T-helper 2 cell (primary cell): ENCODE data around the gene MAML3.

ENCODE experiments used
- DNase-seq, 5 experiments: peaks; one replicate each; pipeline versions ENCODE4 v3.0.0 to v3.0.0-alpha.2; 2012 to 2022

Gene MAML3

DNA sequence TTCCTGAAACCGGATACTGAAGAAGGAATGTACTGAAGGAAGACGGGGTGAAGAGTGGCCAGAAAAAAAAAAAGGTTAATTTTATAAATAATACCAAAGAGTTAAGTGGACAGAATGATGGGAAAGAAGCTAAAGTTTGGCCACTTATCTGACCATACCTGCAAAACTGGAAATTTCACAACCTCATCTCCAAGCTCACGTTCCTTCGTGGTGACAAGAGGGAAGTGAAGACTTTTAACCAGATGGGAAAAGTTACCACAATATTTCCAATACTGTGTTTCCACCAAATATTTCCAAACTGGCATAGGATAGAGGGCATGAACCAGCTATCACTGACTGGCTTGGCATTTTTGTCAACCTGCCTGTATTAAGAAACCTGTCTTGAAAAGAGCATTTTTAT, 56.4 kb downstream of the MAML3 start:
- DNase-seq, result no peak

DNA sequence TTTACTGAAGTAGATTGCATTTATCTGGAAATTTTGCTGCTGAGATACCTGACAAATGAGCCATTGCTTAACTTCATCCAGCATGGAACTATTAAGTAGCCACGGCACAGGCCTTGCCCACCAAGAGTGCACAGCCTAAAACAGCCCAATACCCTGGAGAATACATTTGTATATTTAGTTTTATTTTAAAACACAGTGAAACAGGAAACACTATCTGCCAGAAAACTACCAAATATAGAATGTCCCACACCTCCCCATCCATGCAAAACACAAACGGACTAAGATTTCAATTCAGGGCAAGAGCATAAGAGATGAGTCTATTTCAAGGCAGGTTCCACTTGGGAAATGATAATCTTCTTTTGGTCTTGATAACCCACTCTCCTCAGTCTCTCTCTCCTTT, 57.1 kb downstream of the MAML3 start:
- no peak for DNase-seq

GRCh38 chr4:140096483-140096861, 57.5 kb downstream of the MAML3 start:
- DNase-seq, result no peak

GRCh38 chr4:140095694-140096482, 58.1 kb downstream of the MAML3 start:
- DNase-seq, result peak in 4 of 5 experiments; percentile 7 to 94 (median 44)

DNA sequence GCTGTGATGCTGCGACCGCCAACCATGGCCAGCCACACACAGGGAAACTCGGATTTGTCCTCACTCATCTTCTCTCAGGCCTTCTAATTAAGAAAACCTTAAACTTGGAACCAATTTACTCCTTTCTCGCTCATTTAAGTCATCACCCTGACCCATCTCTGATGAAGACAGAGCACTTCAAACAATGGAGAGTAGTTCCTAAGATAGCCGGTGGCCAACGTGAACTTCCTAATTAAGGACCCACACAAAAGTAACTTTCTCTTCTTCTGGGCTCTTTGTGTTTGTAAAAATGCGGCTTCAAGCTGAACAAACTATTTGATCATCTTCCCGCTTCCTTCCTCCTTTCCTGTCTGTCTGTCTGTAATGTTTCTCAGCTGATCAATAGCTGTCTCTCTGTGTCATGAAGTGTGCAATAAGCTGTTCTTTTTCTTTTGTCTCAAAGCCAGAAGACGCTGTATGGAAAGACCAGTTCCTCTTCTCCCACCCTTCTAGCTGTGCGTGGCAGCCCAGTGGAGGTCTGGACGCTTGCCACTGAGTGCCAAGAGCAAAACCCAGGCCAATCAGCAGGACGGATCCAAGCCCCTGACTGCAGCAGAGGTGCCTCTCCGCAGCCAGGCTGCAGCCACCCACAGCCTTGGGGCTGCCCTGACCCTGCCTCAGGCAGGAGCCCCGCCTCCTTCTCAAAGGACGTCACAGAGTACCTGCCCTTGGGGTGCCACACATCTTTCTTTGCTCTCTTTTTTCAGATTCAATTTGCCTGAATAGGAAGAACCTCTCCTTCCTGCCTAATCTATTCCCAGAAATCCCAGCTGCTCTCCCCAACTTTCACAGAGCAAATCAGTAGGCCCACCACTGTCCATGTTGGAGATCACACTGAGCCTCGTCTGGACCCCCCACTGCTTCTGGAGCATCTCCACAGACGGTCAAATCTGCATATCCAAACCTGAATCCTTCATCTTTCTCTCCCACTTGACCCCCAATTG, 59.3 kb downstream of the MAML3 start:
- peak; percentile 9 to 81 (median 29) for DNase-seq

DNA sequence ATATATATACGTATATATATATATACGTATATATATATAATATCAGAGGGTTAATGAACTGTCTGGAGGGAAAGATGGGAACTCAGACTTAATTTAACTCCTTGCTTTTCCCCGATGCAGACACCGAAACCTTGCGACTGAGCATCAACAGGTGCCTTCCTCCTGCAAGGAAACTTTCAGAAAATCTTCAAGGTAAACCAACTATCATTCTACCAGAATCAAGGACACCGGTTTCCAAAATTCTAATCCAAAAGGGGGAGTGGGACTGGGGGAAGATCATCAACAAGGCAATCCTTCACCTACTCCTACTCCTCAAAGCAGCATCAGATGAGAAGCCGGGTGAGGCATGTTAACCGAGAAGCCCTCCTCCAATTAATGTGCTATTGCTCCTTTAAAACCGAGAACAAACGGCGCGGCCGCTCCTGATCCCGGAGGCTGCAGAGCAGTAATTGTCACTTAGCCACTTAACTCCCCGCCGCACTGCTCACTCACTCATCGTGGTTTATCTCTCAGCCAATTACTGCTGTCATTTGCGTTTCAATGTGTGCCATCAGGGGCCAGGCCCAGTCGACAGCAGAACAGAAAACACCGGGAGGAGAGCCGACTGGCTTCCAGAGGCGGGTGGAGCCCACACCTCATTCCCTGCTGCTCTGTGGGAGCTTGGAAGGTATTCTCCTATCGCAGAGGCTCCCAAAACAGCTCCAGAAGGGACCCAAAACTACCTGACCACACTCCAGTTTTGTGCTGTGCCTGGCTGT, 61.7 kb downstream of the MAML3 start:
- no peak for DNase-seq

- peak in 1 of 5 experiments; percentile 37 for DNase-seq
Measured at GRCh38 chr4:140091305-140091704, 62.7 kb downstream of the MAML3 start.

DNA sequence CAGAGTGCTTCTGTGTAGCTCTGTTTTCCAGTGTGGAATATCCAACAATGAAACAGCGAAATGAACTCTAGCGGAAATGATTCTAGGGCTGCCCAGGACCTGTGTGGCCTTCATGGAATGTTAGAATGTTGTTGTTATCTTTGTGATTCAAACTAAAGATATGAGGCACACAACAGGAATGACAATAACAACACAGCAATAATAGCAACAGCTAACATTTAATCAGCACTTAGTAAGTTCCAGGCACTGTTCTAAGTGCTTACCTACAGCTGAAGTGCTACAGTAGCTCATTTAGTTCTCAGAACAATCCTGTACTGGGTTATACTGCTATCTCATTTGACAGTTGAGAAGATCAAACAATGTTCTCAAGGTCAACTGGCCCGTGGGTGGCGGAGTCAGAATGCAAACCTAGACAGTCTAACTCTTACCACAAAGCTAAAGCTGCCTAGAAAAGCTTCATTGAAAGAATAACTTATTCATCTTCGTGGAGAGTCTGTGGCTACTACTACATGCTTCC, 63.7 kb downstream of the MAML3 start:
- DNase-seq, result peak in 1 of 5 experiments; percentile 49

- no peak for DNase-seq
Measured at GRCh38 chr4:140089216-140089615, 64.8 kb downstream of the MAML3 start.

- DNase-seq, result no peak
Measured at GRCh38 chr4:140088323-140088967, 65.5 kb downstream of the MAML3 start.

GRCh38 chr4:140085881-140086280, 68.1 kb downstream of the MAML3 start:
- no peak for DNase-seq

GRCh38 chr4:140085062-140085622, 68.8 kb downstream of the MAML3 start:
- no peak for DNase-seq

DNA sequence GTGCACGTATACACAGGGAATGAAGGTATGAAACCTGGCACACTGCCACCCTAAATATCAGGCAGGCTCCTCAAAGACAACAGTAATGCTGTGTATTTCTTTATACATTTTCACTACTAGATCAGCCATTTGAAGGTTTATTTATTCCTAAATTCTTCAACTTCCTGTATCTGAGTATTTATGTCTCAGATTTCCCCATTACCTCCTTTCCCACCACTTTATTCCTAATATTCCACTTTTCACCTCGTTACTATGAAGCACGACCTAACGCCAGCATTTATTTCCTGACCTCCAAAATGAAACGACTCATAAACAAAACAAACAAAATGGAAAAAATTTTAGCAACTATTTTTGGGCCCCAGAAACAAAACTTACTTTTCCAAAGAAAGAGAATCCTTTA, 69.6 kb downstream of the MAML3 start:
- no peak for DNase-seq

DNA sequence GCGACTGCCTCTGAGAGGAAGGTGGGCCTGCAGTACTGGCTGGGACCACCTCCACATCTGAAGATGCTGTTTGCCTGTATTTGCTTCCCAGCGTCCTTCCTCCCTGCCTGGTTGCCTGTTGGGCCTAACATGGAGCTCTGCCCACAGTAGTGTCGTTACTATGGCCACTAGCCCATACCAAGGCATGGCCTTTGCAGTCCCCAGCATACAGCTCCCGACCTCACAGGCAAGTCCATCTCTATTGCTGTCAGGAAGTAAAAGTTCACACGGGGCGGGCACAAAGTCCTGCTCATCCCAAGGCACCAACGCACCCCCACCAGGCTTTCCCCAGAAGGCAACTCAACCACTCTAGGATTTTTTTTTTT, 71.6 kb downstream of the MAML3 start:
- DNase-seq, result no peak

- no peak for DNase-seq
Measured at GRCh38 chr4:140081641-140082390, 72.2 kb downstream of the MAML3 start.

DNA sequence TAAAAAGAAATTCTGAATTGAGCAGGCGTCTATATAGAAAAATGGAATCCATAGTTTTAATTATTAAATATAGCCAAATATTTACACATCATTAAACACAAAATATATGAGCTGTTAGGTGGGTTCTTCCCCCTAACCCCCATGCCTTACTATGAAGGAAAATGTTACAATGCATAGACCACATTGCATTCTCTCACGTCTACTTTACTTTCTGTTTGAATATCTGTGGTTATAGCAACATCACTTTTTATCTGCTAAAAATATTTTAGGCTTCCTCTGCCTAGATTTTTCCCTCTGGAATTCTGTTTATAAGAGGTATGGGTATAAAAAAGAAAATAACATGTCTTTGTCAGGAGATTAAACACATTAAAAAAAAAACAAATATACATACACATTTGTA, 73.1 kb downstream of the MAML3 start:
- peak in 1 of 5 experiments; percentile 58 for DNase-seq

DNA sequence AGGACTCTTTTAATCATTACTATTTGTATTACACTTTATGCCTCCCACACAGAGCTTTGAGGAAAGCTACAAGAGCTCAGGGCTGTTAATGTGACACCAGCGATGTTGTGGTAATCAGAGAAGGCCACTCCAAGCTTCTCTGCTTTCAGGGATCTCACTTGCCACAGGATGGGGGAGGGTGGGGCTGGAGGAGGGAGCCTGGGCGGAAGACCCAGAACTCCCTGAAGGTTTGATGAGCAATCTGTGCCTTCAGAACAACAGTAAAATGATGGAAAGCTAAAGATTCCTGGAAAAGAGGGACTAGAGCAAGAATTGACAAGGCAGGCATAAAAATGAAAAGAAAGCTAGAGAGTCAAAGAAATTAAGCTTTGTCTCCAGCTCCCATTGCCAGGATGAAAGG, 75.6 kb downstream of the MAML3 start:
- no peak for DNase-seq

GRCh38 chr4:140076307-140076706, 77.7 kb downstream of the MAML3 start:
- peak in 1 of 5 experiments; percentile 87 for DNase-seq

GRCh38 chr4:140071806-140072205, 82.2 kb downstream of the MAML3 start:
- peak in 4 of 5 experiments; percentile 26 to 94 (median 52) for DNase-seq

GRCh38 chr4:140070973-140071372, 83.0 kb downstream of the MAML3 start:
- no peak for DNase-seq

DNA sequence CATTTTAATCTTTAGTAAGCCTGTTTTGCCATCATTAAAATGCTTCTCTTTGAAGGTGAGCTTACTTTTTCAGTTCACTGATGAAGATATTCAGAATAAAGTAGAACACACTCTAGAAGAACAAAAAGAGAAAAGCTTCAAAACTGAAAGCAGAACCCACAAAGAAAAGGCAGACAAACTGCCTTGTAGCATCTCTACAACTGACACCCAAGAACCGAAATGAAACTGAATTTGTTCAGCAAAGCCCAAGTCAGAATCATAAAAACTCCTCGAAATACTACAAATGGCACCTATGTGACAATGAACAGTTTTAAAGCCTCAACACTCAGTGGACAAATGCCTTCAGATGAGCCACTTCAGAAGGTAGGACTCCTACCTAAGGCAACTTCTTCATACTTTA, 83.6 kb downstream of the MAML3 start:
- DNase-seq, result peak in 1 of 5 experiments; percentile 79
